GM23338 (cell line): ENCODE results near the gene AP1B1. TPM values are rescaled to one million over a fixed set of nuclear protein-coding genes. Genes with fewer than 3 reads are reported as not detected.

Source experiments
- ATAC-seq: fragments of 200-7000 bp; cut with Tn5 transposase; 3 replicates; pipeline ENCODE4 v1.9.1; 2020
- DNase-seq: peaks from one replicate; pipeline ENCODE4 v3.0.0-alpha.2; 2015; ENCODE audit warnings: low spot score
- H2AFZ ChIP-seq: fragments of 200-600 bp; sonication (generic); 2 replicates; pipeline ENCODE4 v1.8.0; 2016; ENCODE audit warnings: antibody characterized with exemption, mild to moderate bottlenecking, moderate library complexity
- H3F3A ChIP-seq: fragments of 200-600 bp; sonication (generic); replicated peaks from 2 replicates; pipeline ENCODE4 v1.8.0; 2017; ENCODE audit warnings: antibody characterized with exemption, mixed run types, low read depth
- H3K27ac ChIP-seq: fragments of 200-600 bp; sonication (generic); 2 replicates; pipeline ENCODE4 v1.6.1; 2016; ENCODE audit warnings: low read depth
- H3K27me3 ChIP-seq: fragments of 200-600 bp; sonication (generic); 2 replicates; pipeline ENCODE4 v1.8.0; 2016; ENCODE audit warnings: mild to moderate bottlenecking, mixed run types, moderate library complexity; ENCODE audit not compliant: insufficient read depth
- H3K36me3 ChIP-seq: fragments of 200-600 bp; sonication (generic); 2 replicates; pipeline ENCODE4 v1.8.0; 2016; ENCODE audit warnings: mild to moderate bottlenecking; ENCODE audit not compliant: insufficient read depth
- H3K4me1 ChIP-seq: fragments of 200-600 bp; sonication (generic); 2 replicates; pipeline ENCODE4 v1.8.0; 2016; ENCODE audit warnings: mild to moderate bottlenecking, moderate library complexity; ENCODE audit not compliant: insufficient read depth
- H3K4me2 ChIP-seq: fragments of 200-600 bp; sonication (generic); 2 replicates; pipeline ENCODE4 v1.7.1; 2017; ENCODE audit warnings: mixed run types
- H3K4me3 ChIP-seq: fragments of 200-600 bp; sonication (generic); 2 replicates; pipeline ENCODE4 v1.6.1; 2016; ENCODE audit warnings: mixed run types
- H3K79me2 ChIP-seq: fragments of 200-600 bp; sonication (generic); replicated peaks from 2 replicates; pipeline ENCODE4 v1.8.0; 2017; ENCODE audit warnings: mild to moderate bottlenecking; ENCODE audit not compliant: insufficient read depth
- H3K9me2 ChIP-seq: fragments of 200-600 bp; sonication (generic); 2 replicates; pipeline ENCODE4 v1.8.0; 2017; ENCODE audit not compliant: insufficient read depth
- H4K20me1 ChIP-seq: fragments of 200-600 bp; sonication (generic); replicated peaks from 2 replicates; pipeline ENCODE4 v1.8.0; 2017; ENCODE audit warnings: mild to moderate bottlenecking; ENCODE audit not compliant: insufficient read depth
- H3K27ac Mint-ChIP-seq: 2 replicates; pipeline ENCODE4 v1.8.0; 2020; ENCODE audit warnings: inconsistent platforms, mild to moderate bottlenecking, moderate library complexity, mixed read lengths
- H3K27me3 Mint-ChIP-seq: 3 replicates; pipeline ENCODE4 v1.8.0; 2022; ENCODE audit warnings: low read depth, mild to moderate bottlenecking, moderate library complexity, mixed read lengths, inconsistent platforms; ENCODE audit not compliant: insufficient read depth, poor library complexity
- H3K36me3 Mint-ChIP-seq: 3 replicates; pipeline ENCODE4 v1.8.0; 2021; ENCODE audit warnings: low read depth, mild to moderate bottlenecking, inconsistent platforms, moderate library complexity, mixed read lengths
- H3K4me1 Mint-ChIP-seq: 3 replicates; pipeline ENCODE4 v1.8.0; 2020; ENCODE audit warnings: mild to moderate bottlenecking, inconsistent platforms, mixed read lengths
- H3K4me3 Mint-ChIP-seq: 3 replicates; pipeline ENCODE4 v1.8.0; 2021; ENCODE audit warnings: moderate library complexity, mild to moderate bottlenecking, inconsistent platforms, mixed read lengths
- H3K9me3 Mint-ChIP-seq: 3 replicates; pipeline ENCODE4 v1.8.0; 2020; ENCODE audit warnings: moderate library complexity, mild to moderate bottlenecking, inconsistent platforms, mixed read lengths
- CREB1 ChIP-seq: fragments of 250-450 bp; sonication (Bioruptor Pico); IDR thresholded peaks from 2 replicates; pipeline ENCODE4 v1.5.0; 2020; ENCODE audit warnings: low read depth, mild to moderate bottlenecking, moderate library complexity
- CTCF ChIP-seq, 2 experiments: fragments of 200-600 bp in 1 of 2; sonication (generic) in 1 of 2; conservative IDR thresholded peaks; 2 replicates each; pipeline versions ENCODE4 v1.5.1 to v1.6.1; 2016 to 2017; ENCODE audit warnings: antibody characterized with exemption in 2 of 2, low read depth in 2 of 2, mild to moderate bottlenecking in 2 of 2, moderate library complexity in 1 of 2
- ETS1 ChIP-seq: IDR thresholded peaks from 2 replicates; pipeline ENCODE4 v1.6.1; 2016; ENCODE audit warnings: antibody characterized with exemption
- EZH2 ChIP-seq: fragments of 200-600 bp; sonication (generic); IDR thresholded peaks from one replicate; pipeline ENCODE4 v1.8.0; 2017; ENCODE audit warnings: antibody characterized with exemption, mild to moderate bottlenecking, low read depth; ENCODE audit not compliant: unreplicated experiment
- EZH2phosphoT487 ChIP-seq: fragments of 200-600 bp; sonication (generic); IDR thresholded peaks from one replicate; pipeline ENCODE4 v1.8.1; 2018; ENCODE audit warnings: antibody characterized with exemption; ENCODE audit not compliant: unreplicated experiment
- JUNB ChIP-seq: IDR thresholded peaks from one replicate; pipeline ENCODE4 v1.6.1; 2016; ENCODE audit warnings: antibody characterized with exemption; ENCODE audit not compliant: unreplicated experiment
- NANOG ChIP-seq: IDR thresholded peaks from 2 replicates; pipeline ENCODE4 v1.6.1; 2016; ENCODE audit warnings: antibody characterized with exemption, borderline replicate concordance
- POLR2AphosphoS5 ChIP-seq: IDR thresholded peaks from 2 replicates; pipeline ENCODE4 v1.6.1; 2016; ENCODE audit warnings: antibody characterized with exemption, low read depth
- STAT1 ChIP-seq: IDR thresholded peaks from one replicate; pipeline ENCODE4 v1.6.1; 2016; ENCODE audit warnings: antibody characterized with exemption; ENCODE audit not compliant: unreplicated experiment
- ZNF114 ChIP-seq: fragments of 250-450 bp; sonication (Bioruptor Pico); IDR thresholded peaks from 2 replicates; pipeline ENCODE4 v1.5.0; 2020; ENCODE audit warnings: mild to moderate bottlenecking, moderate library complexity
- ZNF331 ChIP-seq: fragments of 250-450 bp; sonication (Bioruptor Pico); IDR thresholded peaks from 2 replicates; pipeline ENCODE4 v1.5.0; 2020; ENCODE audit warnings: low read depth, mild to moderate bottlenecking, moderate library complexity
- polyA plus RNA-seq: library from polyadenylated mRNA; unstranded; fragments of >200 nt; fragmentation: Nextera tagmentation; extraction: Ambion mirVana; gene quantifications from 2 replicates; pipeline ENCODE4 v1.2.1, GENCODE V29; 2016
- total RNA-seq: library from RNA; depleted of rRNA; stranded (reverse); fragments of >200 nt; shearing (Covaris generic); gene quantifications from 2 replicates; pipeline ENCODE4 v1.2.3, GENCODE V29; 2014
- TF ChIP-seq, protein P1 (sequence below): fragments of 250-450 bp; sonication (Bioruptor Pico); IDR thresholded peaks from 2 replicates; pipeline ENCODE4 v1.5.0; 2020; ENCODE audit warnings: mild to moderate bottlenecking, moderate library complexity
- TF ChIP-seq, protein P2 (sequence below): IDR thresholded peaks from one replicate; pipeline ENCODE4 v1.6.1; 2018; ENCODE audit warnings: antibody characterized with exemption; ENCODE audit not compliant: unreplicated experiment

AP1B1 gene
- total and polyA plus RNA-seq, 2 experiments from 2014 or later = 19.5 to 74.4 TPM

DNA sequence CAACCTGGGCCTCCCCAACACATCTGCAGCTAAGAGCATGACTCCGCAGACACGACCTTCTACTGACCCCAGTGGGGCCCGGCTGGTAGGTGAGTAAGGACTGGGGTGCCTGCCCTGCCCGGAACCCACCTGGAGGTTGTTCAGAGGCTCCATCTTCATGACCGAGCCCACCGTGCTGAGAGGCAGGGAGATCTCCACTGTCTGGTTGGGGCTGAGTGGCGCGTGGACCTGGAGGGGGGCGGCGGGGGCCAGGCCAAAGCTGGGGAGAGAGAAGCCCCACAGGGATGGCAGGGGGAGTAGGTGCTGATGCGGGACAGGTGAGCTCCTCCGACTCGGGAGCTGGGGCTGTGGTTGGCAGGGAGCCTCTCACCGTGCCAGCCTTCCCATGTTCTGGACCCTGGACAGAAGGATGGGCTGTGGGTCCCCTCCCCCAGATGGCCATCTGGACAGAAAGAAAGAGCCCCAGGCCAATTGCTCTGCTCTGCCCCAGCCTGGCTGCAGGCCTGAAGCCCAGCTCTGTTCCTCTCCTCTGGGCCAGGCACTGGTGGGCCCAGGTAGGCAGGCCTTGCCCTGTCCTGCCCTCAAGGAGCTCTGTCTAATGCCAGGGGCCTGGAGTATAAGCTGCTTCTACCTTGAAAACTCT is 56.6 kb downstream of the AP1B1 start:
- Mint-ChIP-seq H3K9me3 (no peaks in the 10 kb centered on the region), H3K27me3 (peaks cover 8% of the 10 kb centered on the region), H3K4me3 (no peak overlapping the region), H3K4me1 (peaks cover 6% of the 10 kb centered on the region; the same call in 1 of the 3 replicates), H3K36me3 (peaks cover 13% of the 10 kb centered on the region), H3K27ac (no peak overlapping the region)
- H2AFZ ChIP-seq = no peak overlapping the region
- DNase-seq (no peak), ATAC-seq (no peak)
- H4K20me1 ChIP-seq = no peaks in the 10 kb centered on the region
- no peaks in the 10 kb centered on the region for H3K4me1 ChIP-seq
- no peak overlapping the region for H3K4me2 ChIP-seq
- H3K4me3 ChIP-seq = no peak overlapping the region
- H3K79me2 ChIP-seq = no peaks in the 10 kb centered on the region
- H3K36me3 ChIP-seq = no peaks in the 10 kb centered on the region
- no peak overlapping the region for H3K27ac ChIP-seq
- no peaks in the 10 kb centered on the region for H3K27me3 ChIP-seq
- H3K9me2 ChIP-seq = no peaks in the 10 kb centered on the region
- no peaks in the 10 kb centered on the region for H3F3A ChIP-seq
- TF ChIP-seq ETS1 (no peak), STAT1 (no peak), CREB1 (CRISPR knock-in tag) (no peak), JUNB (no peak), EZH2phosphoT487 (no peak), NANOG (no peak), CTCF (conservative IDR thresholded peaks at IDR 0.05; ENCODE audit: low read depth in 2 of 2) (no peak), POLR2AphosphoS5 (no peak), EZH2 (no peak), ZNF331 (CRISPR knock-in tag) (no peak), ZNF114 (CRISPR knock-in tag) (no peak)
- TF ChIP-seq, protein P1, sequence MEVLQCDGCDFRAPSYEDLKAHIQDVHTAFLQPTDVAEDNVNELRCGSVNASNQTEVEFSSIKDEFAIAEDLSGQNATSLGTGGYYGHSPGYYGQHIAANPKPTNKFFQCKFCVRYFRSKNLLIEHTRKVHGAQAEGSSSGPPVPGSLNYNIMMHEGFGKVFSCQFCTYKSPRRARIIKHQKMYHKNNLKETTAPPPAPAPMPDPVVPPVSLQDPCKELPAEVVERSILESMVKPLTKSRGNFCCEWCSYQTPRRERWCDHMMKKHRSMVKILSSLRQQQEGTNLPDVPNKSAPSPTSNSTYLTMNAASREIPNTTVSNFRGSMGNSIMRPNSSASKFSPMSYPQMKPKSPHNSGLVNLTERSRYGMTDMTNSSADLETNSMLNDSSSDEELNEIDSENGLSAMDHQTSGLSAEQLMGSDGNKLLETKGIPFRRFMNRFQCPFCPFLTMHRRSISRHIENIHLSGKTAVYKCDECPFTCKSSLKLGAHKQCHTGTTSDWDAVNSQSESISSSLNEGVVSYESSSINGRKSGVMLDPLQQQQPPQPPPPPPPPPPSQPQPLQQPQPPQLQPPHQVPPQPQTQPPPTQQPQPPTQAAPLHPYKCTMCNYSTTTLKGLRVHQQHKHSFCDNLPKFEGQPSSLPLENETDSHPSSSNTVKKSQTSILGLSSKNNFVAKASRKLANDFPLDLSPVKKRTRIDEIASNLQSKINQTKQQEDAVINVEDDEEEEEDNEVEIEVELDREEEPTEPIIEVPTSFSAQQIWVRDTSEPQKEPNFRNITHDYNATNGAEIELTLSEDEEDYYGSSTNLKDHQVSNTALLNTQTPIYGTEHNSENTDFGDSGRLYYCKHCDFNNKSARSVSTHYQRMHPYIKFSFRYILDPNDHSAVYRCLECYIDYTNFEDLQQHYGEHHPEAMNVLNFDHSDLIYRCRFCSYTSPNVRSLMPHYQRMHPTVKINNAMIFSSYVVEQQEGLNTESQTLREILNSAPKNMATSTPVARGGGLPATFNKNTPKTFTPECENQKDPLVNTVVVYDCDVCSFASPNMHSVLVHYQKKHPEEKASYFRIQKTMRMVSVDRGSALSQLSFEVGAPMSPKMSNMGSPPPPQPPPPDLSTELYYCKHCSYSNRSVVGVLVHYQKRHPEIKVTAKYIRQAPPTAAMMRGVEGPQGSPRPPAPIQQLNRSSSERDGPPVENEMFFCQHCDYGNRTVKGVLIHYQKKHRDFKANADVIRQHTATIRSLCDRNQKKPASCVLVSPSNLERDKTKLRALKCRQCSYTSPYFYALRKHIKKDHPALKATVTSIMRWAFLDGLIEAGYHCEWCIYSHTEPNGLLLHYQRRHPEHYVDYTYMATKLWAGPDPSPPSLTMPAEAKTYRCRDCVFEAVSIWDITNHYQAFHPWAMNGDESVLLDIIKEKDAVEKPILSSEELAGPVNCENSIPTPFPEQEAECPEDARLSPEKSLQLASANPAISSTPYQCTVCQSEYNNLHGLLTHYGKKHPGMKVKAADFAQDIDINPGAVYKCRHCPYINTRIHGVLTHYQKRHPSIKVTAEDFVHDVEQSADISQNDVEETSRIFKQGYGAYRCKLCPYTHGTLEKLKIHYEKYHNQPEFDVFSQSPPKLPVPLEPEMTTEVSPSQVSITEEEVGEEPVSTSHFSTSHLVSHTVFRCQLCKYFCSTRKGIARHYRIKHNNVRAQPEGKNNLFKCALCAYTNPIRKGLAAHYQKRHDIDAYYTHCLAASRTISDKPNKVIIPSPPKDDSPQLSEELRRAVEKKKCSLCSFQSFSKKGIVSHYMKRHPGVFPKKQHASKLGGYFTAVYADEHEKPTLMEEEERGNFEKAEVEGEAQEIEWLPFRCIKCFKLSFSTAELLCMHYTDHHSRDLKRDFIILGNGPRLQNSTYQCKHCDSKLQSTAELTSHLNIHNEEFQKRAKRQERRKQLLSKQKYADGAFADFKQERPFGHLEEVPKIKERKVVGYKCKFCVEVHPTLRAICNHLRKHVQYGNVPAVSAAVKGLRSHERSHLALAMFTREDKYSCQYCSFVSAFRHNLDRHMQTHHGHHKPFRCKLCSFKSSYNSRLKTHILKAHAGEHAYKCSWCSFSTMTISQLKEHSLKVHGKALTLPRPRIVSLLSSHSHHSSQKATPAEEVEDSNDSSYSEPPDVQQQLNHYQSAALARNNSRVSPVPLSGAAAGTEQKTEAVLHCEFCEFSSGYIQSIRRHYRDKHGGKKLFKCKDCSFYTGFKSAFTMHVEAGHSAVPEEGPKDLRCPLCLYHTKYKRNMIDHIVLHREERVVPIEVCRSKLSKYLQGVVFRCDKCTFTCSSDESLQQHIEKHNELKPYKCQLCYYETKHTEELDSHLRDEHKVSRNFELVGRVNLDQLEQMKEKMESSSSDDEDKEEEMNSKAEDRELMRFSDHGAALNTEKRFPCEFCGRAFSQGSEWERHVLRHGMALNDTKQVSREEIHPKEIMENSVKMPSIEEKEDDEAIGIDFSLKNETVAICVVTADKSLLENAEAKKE = no peak
- TF ChIP-seq, protein P2, sequence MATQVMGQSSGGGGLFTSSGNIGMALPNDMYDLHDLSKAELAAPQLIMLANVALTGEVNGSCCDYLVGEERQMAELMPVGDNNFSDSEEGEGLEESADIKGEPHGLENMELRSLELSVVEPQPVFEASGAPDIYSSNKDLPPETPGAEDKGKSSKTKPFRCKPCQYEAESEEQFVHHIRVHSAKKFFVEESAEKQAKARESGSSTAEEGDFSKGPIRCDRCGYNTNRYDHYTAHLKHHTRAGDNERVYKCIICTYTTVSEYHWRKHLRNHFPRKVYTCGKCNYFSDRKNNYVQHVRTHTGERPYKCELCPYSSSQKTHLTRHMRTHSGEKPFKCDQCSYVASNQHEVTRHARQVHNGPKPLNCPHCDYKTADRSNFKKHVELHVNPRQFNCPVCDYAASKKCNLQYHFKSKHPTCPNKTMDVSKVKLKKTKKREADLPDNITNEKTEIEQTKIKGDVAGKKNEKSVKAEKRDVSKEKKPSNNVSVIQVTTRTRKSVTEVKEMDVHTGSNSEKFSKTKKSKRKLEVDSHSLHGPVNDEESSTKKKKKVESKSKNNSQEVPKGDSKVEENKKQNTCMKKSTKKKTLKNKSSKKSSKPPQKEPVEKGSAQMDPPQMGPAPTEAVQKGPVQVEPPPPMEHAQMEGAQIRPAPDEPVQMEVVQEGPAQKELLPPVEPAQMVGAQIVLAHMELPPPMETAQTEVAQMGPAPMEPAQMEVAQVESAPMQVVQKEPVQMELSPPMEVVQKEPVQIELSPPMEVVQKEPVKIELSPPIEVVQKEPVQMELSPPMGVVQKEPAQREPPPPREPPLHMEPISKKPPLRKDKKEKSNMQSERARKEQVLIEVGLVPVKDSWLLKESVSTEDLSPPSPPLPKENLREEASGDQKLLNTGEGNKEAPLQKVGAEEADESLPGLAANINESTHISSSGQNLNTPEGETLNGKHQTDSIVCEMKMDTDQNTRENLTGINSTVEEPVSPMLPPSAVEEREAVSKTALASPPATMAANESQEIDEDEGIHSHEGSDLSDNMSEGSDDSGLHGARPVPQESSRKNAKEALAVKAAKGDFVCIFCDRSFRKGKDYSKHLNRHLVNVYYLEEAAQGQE = no peak
